GM03348 (cell line): Measurements from ENCODE around the gene HIGD1C.
"Not testable (repeated sequence)": the region's sequence is repeated elsewhere in the genome, so short reads cannot be mapped to it uniquely, and the experiment has no call there.

Source experiments
- DNase-seq: peaks from one replicate; pipeline ENCODE4 v3.0.0; 2012; ENCODE audit warnings: low spot score

Gene HIGD1C

DNA sequence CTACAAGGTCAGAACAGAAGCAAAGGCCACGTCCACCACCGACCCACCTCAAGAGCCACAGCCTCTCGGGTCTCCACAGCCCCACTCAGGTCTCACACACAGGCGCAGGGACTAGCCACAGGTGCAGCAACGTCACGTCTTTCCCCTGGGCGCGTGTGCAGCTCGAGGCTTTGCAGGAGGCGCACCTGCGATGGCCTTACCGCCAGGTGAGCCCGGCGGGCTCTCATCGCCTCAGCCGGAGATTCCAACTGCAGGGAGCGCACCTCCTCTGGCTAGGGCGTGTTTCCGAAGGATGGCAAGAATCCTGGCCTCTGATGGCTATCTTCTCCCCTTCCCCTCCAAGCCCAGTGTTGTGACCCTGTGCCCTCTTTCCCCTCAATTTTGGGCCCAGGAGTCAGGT, at the start of gene HIGD1C:
HIGD1C (plus strand) TSS at position 35 of the 400 bp plus-strand sequence. CDS start 1,455 bp downstream, outside the sequence.
- DNase-seq = no peak

DNA sequence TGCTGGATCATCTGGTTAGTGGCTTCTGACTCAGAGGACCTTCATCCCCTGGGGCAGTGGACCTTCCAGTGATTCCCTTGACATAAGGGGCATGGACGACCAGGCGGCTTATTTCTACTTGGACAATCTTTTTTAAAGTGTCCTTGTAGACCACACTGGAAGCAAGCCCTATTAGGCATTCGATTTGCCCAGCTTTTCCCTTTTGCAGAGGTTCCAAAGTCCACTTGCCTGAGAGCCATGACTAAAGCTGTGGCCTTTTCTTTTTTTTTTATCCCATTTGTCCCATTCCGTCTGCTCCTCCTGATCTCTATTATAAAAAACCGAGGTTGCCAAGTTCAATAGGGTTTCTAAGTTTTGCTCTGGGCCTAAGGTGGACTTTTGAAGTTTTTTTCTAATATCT, 43.9 kb upstream of the HIGD1C start:
- not testable (repeated sequence) for DNase-seq

DNA sequence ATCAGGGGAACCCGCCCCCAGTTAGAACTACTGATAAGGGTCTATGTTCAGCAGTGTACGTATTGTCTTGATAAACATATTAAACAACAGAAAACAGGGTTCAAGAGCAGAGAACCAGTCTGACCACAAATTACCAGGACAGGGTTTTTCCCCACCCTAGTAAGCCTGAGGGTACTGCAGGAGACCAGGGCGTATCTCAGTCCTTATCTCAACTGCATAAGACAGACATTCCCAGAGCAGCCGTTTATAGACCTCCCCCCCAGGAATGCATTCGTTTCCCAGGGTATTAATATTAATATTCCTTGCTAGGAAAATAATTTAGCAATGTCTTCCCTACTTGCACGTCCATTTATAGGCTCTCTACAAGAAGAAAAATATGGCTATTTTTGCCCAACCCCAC, 40.0 kb upstream of the HIGD1C start:
- DNase-seq = not testable (repeated sequence)

DNA sequence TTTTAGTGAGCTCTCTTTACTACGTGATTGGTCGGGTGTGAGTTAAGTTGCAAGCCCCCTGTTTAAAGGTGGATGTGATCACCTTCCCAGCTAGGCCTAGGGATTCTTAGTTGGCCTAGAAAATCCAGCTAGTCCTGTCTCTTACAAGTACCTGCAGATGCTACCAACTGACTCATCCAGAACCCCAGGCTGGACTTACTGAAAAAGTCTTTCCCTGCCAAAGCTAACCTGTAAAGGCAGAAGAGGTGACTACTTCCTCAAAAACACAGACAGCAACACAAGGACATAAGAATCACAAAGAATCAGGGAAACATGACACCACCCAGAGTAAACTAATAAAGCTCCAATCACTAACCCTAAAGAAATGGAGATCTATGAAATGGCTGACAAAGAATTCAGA, 39.1 kb upstream of the HIGD1C start:
- DNase-seq = no peak

DNA sequence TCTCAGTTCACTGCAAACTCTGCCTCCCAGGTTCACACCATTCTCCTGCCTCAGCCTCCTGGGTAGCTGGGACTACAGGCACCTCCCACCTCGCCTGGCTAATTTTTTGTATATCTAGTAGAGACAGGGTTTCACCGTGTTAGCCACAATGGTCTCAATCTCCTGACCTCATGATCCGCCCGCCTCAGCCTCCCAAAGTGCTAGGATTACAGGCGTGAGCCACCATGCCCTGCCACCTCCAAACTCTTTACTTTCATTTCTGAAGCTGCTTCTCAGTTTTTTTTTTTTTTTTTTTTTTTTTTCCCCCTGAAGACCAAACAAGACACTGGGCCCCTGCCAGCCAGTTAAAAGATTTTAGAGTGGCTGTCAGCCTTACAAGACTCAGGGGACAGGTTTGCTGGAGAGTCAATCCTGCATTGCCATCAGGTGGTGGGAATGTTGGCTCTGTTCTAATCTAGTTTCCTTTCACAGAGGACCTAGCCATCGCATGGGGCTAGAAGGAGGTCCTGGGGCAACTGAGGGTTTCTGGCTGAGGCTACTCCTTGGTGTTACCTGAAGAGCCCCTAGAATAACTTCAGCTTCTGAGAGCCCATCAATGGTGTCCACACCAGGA, 37.4 kb upstream of the HIGD1C start:
- DNase-seq = no peak

DNA sequence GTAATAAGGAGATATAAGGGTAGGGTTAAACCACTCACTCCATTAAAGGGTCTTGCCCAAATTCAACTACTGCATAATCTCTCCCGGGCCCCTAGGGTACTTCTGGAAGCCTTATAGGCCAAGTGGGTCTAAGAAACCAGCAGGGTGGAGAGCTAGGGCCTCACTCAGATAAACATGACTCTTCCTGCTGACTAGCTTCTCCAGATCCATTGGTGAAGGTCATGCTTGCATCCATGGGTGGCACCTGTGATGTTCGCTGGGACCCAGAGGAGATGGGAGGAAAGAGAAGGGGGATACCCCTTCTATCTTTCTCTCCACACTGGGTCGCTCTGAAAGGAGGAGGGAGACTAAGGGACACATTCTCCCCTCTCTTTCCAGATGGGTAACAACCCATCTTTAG, 36.1 kb upstream of the HIGD1C start:
- no peak for DNase-seq

DNA sequence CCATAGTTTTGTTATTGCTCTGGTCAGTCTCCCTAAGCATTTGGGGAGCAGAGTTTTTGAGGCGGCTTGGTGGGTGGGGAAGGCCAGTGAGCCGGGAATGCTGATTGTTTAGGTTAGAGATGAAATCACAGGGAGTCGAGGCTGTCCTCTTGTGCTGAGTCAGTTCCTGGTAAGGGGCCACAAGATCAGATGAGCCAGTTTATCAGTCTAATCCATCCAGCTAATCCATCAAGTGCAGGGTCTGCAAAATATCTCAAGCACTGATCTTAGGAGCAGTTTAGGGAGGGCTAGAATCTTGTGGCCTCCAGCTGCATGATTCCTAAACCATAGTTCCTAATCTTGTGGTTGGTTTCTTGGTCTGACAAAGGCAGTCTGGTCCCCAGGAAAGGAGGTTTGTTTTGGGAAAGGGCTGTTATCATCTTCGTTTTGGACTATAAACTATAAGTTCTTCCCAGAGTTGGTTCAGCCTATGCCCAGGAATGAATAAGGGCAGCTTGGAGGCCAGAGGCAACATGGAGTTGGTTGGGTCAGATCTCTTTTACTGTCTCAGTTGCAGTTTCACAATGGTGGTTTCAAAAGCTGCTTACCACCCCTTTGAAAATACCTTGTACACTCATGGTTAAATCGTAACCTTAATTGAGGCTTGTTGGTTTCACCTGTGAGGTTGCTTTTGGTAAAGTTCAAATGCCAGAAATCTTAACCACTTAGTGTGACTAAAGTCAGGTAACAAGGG, 33.6 kb upstream of the HIGD1C start:
- no peak for DNase-seq

DNA sequence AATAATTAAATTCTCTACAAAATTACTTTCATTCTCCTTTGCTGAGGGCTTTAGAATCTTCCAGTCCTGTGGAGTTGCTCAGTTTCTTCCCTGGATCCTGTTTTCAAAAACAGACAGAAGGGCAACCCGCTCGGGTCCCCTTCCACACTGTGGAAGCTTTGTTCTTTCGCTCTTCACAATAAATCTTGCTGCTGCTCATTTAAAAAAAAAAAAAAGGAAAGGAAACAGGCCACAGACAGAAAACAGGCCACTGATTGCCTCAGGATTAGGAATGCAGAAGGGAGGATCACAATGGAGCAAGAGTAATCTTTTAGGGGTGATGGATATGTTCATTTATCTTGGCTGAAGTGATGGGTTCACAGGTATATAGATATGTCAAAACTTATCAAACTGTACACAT, 29.5 kb upstream of the HIGD1C start:
- DNase-seq = peak; percentile 59

DNA sequence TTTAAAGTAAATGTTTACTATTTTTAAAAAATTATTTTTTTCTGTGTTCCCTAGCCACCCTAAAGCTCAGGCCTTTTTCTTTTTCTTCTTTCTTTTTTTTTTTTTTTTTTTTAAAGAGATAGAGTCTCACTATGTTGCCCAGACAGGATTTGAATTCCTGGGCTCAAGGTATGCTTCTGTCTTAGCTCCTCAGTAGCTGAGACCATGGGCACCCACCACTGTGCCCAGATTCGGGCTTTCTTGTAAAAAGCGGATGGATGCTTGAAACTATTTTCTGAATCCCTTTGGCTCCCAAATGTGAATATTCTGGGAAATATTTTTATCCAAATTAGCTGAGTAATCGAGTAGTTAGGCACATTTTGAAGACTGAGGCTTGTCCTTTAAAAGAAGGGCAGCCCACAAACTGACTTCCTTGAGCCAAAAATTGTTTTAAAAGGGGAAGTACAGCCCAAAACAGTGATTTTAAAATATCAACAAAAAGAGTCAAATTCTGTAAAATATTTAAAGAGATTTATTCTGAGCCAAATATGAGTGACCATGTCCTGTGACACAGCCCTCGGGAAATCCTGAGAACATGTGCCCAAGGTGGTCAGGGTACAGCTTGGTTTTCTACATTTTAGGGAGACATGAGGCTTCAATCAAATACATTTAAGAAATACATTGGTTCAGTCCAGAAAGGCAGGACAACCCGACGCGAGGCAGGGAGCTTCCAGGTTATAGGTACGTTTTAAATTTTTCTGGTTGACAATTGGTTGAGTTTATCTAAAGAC, 28.8 kb upstream of the HIGD1C start:
- no peak for DNase-seq

DNA sequence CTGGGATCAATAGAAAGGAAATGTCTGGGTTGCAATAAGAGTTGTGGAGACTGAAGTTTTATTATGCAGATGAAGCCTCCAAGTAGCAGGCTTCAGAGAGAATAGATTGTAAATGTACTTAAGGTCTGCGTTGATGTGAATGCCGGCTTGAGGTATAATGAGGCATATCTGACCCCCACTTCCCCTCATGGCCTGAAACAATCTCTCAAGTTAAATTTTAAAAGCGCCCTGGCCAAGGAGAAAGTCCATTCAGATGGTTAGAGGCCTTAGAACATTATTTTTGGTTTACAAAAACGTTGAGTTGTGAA, 28.3 kb upstream of the HIGD1C start:
- DNase-seq = no peak

DNA sequence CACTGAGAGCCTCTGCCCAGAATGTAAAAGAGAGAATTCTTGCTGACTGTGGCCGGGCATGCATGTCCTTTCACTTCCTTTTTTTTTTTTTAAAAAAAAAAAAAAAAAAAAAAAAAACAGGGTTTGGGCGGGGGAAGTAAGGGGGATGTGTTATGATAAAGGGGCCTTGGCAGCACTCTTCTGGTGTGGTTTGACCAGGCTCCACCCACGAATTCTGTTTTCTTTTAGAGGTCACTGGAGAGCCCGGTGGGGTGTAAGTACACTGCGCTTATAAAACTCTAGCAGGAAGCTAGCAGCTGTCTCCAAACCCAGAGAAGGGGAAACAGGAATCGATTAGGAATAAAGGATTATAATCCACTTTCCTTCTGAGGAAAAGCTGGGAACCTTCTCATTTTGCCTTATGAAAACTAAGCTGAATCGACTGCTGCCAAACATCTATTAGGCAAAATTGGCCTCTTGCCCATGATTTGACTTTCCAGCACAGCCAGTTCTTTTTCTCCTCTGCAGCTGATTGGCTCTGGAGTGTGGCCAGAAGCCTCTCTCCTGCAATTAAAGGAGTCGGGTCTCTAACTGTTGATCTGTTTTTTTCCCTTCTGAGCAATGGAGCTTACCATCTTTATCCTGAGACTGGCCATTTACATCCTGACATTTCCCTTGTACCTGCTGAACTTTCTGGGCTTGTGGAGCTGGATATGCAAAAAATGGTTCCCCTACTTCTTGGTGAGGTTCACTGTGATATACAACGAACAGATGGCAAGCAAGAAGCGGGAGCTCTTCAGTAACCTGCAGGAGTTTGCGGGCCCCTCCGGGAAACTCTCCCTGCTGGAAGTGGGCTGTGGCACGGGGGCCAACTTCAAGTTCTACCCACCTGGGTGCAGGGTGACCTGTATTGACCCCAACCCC, 27.7 kb upstream of the HIGD1C start:
- peak; percentile 81 for DNase-seq

DNA sequence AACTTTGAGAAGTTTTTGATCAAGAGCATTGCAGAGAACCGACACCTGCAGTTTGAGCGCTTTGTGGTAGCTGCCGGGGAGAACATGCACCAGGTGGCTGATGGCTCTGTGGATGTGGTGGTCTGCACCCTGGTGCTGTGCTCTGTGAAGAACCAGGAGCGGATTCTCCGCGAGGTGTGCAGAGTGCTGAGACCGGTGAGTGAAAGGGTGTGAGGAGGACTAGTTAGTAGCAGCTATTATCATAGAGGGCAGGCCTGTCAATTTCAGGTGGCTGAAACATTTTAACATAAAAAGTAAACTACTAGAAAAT, 27.0 kb upstream of the HIGD1C start:
- no peak for DNase-seq

DNA sequence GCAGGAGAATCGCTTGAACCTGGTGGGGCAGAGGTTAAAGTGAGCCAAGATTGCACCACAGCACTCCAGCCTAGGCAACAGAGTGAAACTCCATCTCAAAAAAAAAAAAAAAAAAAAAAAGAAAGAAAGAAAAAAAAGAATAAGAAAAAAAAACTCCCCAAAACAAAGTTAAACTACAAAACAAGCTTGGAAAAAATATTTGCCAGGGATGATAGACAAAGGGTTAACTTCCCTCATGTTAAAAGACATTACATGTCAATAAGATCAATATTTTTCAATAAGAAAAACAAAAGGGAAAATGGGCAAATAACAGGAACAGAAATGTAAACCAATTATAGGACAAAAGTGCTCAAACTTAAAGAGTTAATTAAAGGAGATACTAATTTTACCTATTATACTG, 26.4 kb upstream of the HIGD1C start:
- DNase-seq = no peak

DNA sequence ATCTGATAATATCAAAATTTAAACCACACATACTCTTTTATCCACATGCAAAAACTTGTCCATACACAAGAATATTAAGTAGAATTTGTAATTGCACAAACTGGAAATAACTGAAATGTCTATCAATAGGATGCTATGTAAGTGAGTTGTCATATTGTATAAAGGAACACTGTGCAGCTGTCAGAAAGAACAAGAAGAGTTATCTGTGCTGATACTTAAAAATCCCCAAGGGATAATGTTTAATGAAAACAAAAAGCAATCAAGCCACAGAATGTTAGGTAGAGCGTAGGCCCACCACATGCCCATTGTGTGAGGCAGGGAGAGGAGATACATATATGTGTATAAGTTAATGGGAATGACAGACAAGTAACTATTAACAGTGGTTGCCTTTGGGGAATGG, 25.9 kb upstream of the HIGD1C start:
- no peak for DNase-seq

DNA sequence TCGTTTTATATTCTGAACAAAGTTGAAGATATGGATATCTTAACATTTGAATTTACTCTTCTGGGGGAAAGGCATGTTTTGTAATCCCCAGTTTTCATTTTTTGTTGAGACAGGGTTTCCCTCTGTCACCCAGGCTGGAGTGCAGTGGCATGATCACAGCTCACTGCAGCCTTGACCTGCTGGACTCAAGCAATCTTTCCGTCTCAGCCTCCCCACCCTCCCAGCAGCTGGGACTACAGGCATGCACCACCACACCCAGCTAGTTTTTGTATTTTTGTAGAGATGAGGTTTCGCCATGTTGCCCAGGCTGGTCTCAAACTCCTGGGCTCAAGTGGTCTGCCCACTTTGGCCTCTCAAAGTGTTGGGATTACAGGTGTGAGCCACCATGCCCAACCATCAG, 25.4 kb upstream of the HIGD1C start:
- DNase-seq = not testable (repeated sequence)

DNA sequence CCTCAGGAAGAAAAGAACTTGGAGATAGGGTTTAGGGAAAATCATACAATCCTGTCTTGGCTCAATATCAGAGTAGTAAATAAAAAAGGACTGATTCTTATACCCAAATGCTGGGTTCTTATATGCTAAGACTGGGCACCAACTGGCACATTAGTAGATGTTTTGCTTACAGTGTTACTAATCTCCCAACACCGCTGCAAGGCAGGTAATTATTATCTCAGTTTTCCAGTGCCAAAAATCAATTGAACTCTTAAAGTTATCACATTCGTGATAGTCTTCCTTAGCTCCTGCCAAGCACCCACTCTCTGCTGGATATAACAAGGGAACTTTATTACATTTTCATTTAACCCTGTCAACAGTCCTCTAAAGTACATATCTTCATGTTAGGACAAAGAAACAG, 25.0 kb upstream of the HIGD1C start:
- no peak for DNase-seq

DNA sequence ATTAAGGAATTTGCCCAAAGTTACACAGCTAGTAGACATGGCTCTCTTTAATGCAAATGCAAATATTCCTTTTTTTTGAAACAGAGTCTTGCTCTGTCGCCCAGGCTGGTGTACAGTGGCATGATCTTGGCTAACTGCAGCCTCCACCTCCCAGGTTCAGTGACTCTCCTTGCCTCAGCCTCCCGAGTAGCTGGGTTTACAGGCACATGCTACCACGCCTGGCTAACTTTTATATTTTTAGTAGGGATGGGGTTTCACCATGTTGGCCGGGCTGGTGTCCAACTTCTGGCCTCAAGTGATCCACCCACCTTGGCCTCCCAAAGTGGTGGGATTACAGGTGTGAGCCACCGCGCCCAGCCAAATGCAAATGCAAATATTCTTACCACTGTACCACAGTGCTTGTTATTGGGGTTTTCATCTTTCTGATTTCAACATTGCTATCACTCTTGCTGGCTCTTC, 24.5 kb upstream of the HIGD1C start:
- no peak for DNase-seq

DNA sequence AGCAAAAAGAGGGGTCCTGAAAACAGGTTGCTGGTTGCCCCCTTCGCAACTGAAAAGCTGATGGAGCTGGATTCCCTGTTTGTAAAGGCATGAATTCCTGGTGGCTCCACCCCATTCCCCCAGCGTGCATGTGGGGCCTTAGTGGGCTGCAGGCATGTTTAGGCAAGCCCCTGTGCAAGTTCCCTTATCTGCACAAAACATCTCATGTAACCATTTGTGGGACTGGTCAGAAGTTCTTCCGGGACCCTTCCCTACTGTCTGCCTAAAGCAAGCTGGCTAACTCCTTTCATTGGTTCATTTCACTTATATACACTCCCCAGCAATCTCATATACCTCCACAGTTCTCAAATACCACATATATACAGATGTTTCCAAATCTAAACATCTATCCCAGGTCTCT, 24.0 kb upstream of the HIGD1C start:
- DNase-seq = no peak

DNA sequence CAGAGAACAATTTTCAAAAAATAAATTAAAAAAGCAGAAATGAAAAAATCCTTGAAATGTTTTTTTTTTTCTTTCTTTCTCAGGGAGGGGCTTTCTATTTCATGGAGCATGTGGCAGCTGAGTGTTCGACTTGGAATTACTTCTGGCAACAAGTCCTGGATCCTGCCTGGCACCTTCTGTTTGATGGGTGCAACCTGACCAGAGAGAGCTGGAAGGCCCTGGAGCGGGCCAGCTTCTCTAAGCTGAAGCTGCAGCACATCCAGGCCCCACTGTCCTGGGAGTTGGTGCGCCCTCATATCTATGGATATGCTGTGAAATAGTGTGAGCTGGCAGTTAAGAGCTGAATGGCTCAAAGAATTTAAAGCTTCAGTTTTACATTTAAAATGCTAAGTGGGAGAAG, 22.5 kb upstream of the HIGD1C start:
- DNase-seq = no peak

DNA sequence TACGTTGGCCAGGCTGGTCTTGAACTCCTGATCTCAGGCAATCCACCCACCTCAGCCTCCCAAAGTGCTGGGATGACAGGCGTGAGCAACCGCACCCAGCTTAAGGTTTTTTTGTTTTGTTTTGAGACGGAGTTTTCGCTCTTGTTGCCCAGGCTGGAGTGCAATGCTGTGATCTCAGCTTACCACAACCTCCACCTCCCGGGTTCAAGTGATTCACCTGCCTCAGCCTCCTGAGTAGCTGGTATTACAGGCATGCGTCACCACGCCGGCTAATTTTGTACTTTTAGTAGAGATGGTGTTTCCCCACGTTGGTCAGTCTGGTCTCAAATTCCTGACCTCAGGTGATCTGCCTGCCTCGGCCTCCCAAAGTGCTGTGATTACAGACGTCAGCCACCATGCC, 21.9 kb upstream of the HIGD1C start:
- DNase-seq = not testable (repeated sequence)

DNA sequence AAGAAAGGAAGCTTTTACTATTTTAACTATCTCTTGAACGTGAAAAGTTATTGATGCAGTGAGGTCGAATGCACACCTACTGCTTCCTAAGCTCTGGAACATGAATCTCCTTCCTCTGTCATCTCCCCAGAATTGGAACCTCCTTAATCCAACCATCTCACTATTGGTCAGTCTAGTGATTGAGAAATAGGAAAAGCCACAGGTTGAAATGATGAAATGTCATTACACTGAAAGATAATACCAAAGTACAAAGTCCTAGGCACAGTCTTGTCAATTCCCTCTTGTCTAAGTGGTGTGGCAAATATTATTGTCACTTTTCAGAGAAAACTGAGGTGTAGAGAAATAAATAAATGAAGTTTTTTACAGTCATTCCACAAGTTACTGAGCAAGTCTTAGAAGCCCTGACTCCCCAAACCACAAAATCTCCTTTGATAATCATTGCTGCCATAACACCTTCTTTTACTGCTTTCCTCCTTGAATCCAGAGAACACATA, 19.5 kb upstream of the HIGD1C start:
- DNase-seq = no peak

DNA sequence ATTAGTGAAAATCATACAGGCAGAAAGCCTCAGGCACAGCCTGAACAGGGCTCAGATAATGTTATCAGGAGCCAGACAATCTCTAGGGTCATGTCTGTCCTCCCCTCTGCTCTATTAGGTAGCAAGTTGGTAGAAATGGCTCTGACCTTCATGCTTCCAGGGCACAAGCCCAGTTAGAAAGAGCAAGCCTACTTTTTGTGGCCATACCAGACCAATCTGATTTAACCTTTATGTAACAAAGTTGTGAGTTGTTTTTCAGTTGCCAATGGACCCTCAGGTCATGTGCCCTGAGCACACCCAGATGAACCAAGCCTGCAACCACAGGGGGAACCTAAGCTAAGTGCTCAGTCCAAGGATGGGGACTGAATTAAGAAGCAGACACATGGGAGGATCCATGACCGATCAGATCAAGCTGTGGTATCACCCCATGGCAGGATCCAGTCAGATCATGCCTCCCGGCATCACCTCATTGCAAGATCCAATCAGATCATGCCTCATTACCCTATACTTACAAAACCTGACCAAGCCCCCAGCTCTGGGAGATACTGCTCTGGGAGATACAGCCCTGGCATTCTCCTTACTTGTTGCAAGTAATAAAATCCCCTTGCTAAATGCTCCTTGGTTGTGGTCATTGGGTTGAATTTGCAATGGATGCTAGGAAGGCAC, 18.8 kb upstream of the HIGD1C start:
- DNase-seq = no peak
